Endothelial cell of umbilical vein (primary cell): Measurements from ENCODE around the gene ANK2. TPM values are rescaled to one million over a fixed set of nuclear protein-coding genes. Genes with fewer than 3 reads are reported as not detected.

Experiments
- BruUV-seq: library from RNA; stranded (reverse); fragments of 400-500 nt; replicated peaks from 2 replicates; lab custom pipeline; 2021; lab: Mats Ljungman, UMichigan
- CTCF ChIA-PET: fragments of 300-600, 350-600 bp; sonication (Branson Sonifier 250); formaldehyde crosslinking; loops from one replicate; lab custom pipeline; 2021; ENCODE audit warnings: antibody characterized with exemption, inconsistent platforms; lab: Charles Lee
- POLR2A ChIA-PET: fragments of 300-600, 350-600 bp; sonication (Branson Sonifier 250); formaldehyde crosslinking; loops from one replicate; lab custom pipeline; 2021; ENCODE audit warnings: antibody characterized with exemption, inconsistent platforms; lab: Charles Lee
- DNase-seq: peaks from one replicate; pipeline ENCODE4 v3.0.0-alpha.2; 2011; ENCODE audit warnings: low read depth, low spot score
- FAIRE-seq: peaks from 2 replicates; lab custom pipeline; 2011; peaks lifted over from hg19 to GRCh38; lab: Jason Lieb, UNC
- H2AFZ ChIP-seq: 2 replicates; pipeline ENCODE4 v1.6.0; 2012; ENCODE audit warnings: low read depth, low read length, control low read depth, inconsistent platforms
- H3K27ac ChIP-seq: 2 replicates; pipeline ENCODE4 v1.5.1; 2011; ENCODE audit warnings: low read depth, mild to moderate bottlenecking, control low read depth, low read length, moderate library complexity; ENCODE audit not compliant: insufficient read depth
- H3K27me3 ChIP-seq, 2 experiments: 2 replicates each; pipeline versions ENCODE4 v1.6.0 to v1.6.1; 2011; ENCODE audit warnings: low read length in 2 of 2, mixed read lengths in 1 of 2; ENCODE audit not compliant: control insufficient read depth in 2 of 2, insufficient read depth in 2 of 2
- H3K36me3 ChIP-seq, 2 experiments: 2 replicates in 1 of 2; 3 replicates in 1 of 2; pipeline ENCODE4 v1.5.1; 2011; ENCODE audit warnings: low read length in 2 of 2, mild to moderate bottlenecking in 1 of 2, moderate library complexity in 1 of 2; ENCODE audit not compliant: control insufficient read depth in 2 of 2, insufficient read depth in 2 of 2; ENCODE audit errors: extremely low read depth in 1 of 2
- H3K4me1 ChIP-seq: 3 replicates; pipeline ENCODE4 v1.5.1; 2011; ENCODE audit warnings: mild to moderate bottlenecking, low read length; ENCODE audit not compliant: control insufficient read depth, insufficient read depth; ENCODE audit errors: extremely low read depth
- H3K4me2 ChIP-seq: 2 replicates; pipeline ENCODE4 v1.6.1; 2011; ENCODE audit warnings: low read length, control low read depth, mixed read lengths; ENCODE audit not compliant: insufficient read depth
- H3K4me3 ChIP-seq, 3 experiments: fragments of 200-600 bp in 1 of 3; sonication (generic), shearing (Covaris generic) in 1 of 3; replicated peaks in 1 of 3; 2 replicates each; pipeline ENCODE4 v1.5.1; 2011 to 2016; ENCODE audit warnings: control low read depth in 3 of 3, low read length in 3 of 3, mild to moderate bottlenecking in 2 of 3, inconsistent platforms in 1 of 3, low read depth in 1 of 3, moderate library complexity in 1 of 3; ENCODE audit not compliant: insufficient read depth in 1 of 3
- H3K79me2 ChIP-seq: 2 replicates; pipeline ENCODE4 v1.6.0; 2012; ENCODE audit warnings: low read length, inconsistent platforms; ENCODE audit not compliant: control insufficient read depth, insufficient read depth
- H3K9ac ChIP-seq: replicated peaks from 2 replicates; pipeline ENCODE3; 2011; ENCODE audit warnings: low read length, control low read depth; ENCODE audit not compliant: insufficient read depth; ENCODE audit errors: extremely low read depth
- H3K9me1 ChIP-seq: replicated peaks from 3 replicates; pipeline ENCODE4 v1.6.0; 2011; ENCODE audit warnings: mild to moderate bottlenecking, low read length; ENCODE audit not compliant: control insufficient read depth, insufficient read depth; ENCODE audit errors: extremely low read depth
- H3K9me3 ChIP-seq: replicated peaks from 2 replicates; pipeline ENCODE4 v1.5.1; 2012; ENCODE audit warnings: low read length, inconsistent platforms; ENCODE audit not compliant: control insufficient read depth, insufficient read depth
- H4K20me1 ChIP-seq: replicated peaks from 2 replicates; pipeline ENCODE3; 2011; ENCODE audit warnings: mild to moderate bottlenecking, low read length; ENCODE audit not compliant: control insufficient read depth, insufficient read depth; ENCODE audit errors: extremely low read depth
- EZH2 ChIP-seq: IDR thresholded peaks from 2 replicates; pipeline ENCODE4 v1.6.1; 2012; ENCODE audit warnings: borderline replicate concordance, low read depth, mild to moderate bottlenecking, moderate library complexity, low read length, inconsistent platforms; ENCODE audit not compliant: severe bottlenecking
- JUN ChIP-seq: IDR thresholded peaks from 2 replicates; pipeline ENCODE4 v1.6.1; 2011; ENCODE audit warnings: borderline replicate concordance, low read depth; ENCODE audit not compliant: insufficient read length, insufficient read depth
- MYC ChIP-seq: IDR thresholded peaks from one replicate; pipeline ENCODE4 v1.6.1; 2011; ENCODE audit warnings: mild to moderate bottlenecking, low read depth, low read length
- POLR2A ChIP-seq: IDR thresholded peaks from 2 replicates; pipeline ENCODE4 v1.6.1; 2012; ENCODE audit warnings: low read depth, mild to moderate bottlenecking, control low read depth, low read length
- dilution Hi-C: fragments of 300-500 bp; cut with MboI; formaldehyde crosslinking; loops from one replicate; pipeline ENCODE4 v1.15.0; 2019; ENCODE audit warnings: low sequenced_read_pairs; ENCODE audit not compliant: extremely low pct_ligation_motif_present
- intact Hi-C: fragments of 100-400 bp; cut with micrococcal nuclease; formaldehyde crosslinking; loops from one replicate; pipeline ENCODE4 v1.10.0; 2022
- polyA plus RNA-seq, 4 experiments: library from polyadenylated mRNA; depleted of rRNA in 3 of 4; stranded (reverse) in 3 of 4; unstranded in 1 of 4; fragments of >200 nt; gene quantifications; 2 replicates each; pipeline versions ENCODE4 v1.2.1 to v1.2.3, GENCODE V29; 2011 to 2012; ENCODE audit warnings: missing spikeins in 1 of 4
- total RNA-seq: library from RNA; stranded (reverse); gene quantifications from 2 replicates; pipeline ENCODE4 v1.2.3, GENCODE V29; 2021
- TF ChIP-seq, protein P1 (sequence below): IDR thresholded peaks from 2 replicates; pipeline ENCODE4 v1.6.1; 2011; ENCODE audit not compliant: insufficient read depth, insufficient read length
- TF ChIP-seq, protein P2 (sequence below), 2 donors: IDR thresholded peaks; 1 replicate in 1 of 2; 2 replicates in 1 of 2; pipeline ENCODE4 v1.5.1; 2011; ENCODE audit warnings: low read length in 2 of 2, mild to moderate bottlenecking in 2 of 2, moderate library complexity in 2 of 2, control low read depth in 1 of 2, inconsistent platforms in 1 of 2, low read depth in 1 of 2; ENCODE audit not compliant: insufficient read depth in 1 of 2; ENCODE audit errors: extremely low read depth in 1 of 2

Gene ANK2
- total and polyA plus RNA-seq, 2 donors (not counting 3 experiments of a cell fraction or from before 2014, with no cell fraction given): not detected

DNA sequence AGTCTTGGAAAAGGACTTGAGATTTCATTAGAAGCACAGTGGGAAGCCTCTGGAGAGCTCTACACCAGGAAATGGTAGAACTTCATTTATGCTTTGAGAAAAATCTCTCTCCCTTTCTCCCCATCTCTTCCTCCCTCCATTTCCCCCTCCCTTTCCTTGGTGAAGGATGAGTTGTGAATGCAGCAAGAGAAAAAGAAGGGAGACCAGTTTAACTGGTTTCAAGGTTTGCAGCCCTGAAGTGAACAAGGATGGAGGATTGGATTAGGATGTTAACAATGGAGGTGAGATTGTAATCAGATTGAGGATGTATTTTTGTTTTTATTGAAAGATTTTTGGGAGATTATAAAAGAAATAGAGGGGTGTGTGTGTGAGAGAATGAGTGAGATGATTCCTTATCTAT, 99.5 kb downstream of the ANK2 start:
- TF ChIP-seq EZH2: no peak
- no peak for TF ChIP-seq JUN
- TF ChIP-seq, protein P1, sequence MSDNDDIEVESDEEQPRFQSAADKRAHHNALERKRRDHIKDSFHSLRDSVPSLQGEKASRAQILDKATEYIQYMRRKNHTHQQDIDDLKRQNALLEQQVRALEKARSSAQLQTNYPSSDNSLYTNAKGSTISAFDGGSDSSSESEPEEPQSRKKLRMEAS: no peak
- TF ChIP-seq, protein P2, sequence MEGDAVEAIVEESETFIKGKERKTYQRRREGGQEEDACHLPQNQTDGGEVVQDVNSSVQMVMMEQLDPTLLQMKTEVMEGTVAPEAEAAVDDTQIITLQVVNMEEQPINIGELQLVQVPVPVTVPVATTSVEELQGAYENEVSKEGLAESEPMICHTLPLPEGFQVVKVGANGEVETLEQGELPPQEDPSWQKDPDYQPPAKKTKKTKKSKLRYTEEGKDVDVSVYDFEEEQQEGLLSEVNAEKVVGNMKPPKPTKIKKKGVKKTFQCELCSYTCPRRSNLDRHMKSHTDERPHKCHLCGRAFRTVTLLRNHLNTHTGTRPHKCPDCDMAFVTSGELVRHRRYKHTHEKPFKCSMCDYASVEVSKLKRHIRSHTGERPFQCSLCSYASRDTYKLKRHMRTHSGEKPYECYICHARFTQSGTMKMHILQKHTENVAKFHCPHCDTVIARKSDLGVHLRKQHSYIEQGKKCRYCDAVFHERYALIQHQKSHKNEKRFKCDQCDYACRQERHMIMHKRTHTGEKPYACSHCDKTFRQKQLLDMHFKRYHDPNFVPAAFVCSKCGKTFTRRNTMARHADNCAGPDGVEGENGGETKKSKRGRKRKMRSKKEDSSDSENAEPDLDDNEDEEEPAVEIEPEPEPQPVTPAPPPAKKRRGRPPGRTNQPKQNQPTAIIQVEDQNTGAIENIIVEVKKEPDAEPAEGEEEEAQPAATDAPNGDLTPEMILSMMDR (IDR thresholded peaks at IDR 0.05; ENCODE audit: extremely low read depth in 1 of 2, insufficient read depth in 1 of 2, low read depth in 1 of 2, low read length in 2 of 2): no peak
- TF ChIP-seq MYC: no peak
- no peak for TF ChIP-seq POLR2A
- Histone ChIP-seq H3K9me3 (no peaks in the 10 kb centered on the region), H3K9me1 (no peaks in the 10 kb centered on the region), H4K20me1 (no peaks in the 10 kb centered on the region), H3K4me2 (no peak overlapping the region), H3K4me3 (no peak overlapping the region), H3K79me2 (no peaks in the 10 kb centered on the region), H3K36me3 (no peaks in the 10 kb centered on the region), H3K27me3 (peaks cover 0 to 3% of the 10 kb centered on the region in 2 experiments), H3K9ac (no peak overlapping the region), H3K4me1 (no peaks in the 10 kb centered on the region), H2AFZ (no peak overlapping the region), H3K27ac (no peak overlapping the region)
- FAIRE-seq (no peak), DNase-seq (no peak)
- ChIA-PET CTCF (no interaction called here), POLR2A (no interaction called here)
- dilution Hi-C loops (no loop called here), intact Hi-C loops (no loop called here)
- no TSS peak for BruUV-seq
